ENCODE data around the gene SEMA4D.

Gene SEMA4D

GRCh38 chr9:89430995-89431394, 66.9 kb downstream of the SEMA4D start:
- no peak for DNase-seq (ENCODE audit: low read depth)

- no peak for DNase-seq (ENCODE audit: low read depth)
Measured at GRCh38 chr9:89428901-89429890, 68.7 kb downstream of the SEMA4D start.

- DNase-seq (ENCODE audit: low read depth): no peak
Measured at GRCh38 chr9:89428222-89428761, 69.6 kb downstream of the SEMA4D start.

GRCh38 chr9:89427621-89428221, 70.2 kb downstream of the SEMA4D start:
- peak; percentile 26 for DNase-seq (ENCODE audit: low read depth)

- no peak for DNase-seq (ENCODE audit: low read depth)
Measured at GRCh38 chr9:89426384-89426961, 71.4 kb downstream of the SEMA4D start.

GRCh38 chr9:89425921-89426383, 72.0 kb downstream of the SEMA4D start:
- peak; percentile 6 for DNase-seq (ENCODE audit: low read depth)

GRCh38 chr9:89425024-89425805, 72.7 kb downstream of the SEMA4D start:
- peak; percentile 6 for DNase-seq (ENCODE audit: low read depth)

- DNase-seq (ENCODE audit: low read depth): peak; percentile 76
Measured at GRCh38 chr9:89422151-89422975, 75.5 kb downstream of the SEMA4D start.

- DNase-seq (ENCODE audit: low read depth): peak; percentile 40
Measured at GRCh38 chr9:89421595-89421994, 76.3 kb downstream of the SEMA4D start.

GRCh38 chr9:89420397-89421178, 77.3 kb downstream of the SEMA4D start:
- no peak for DNase-seq (ENCODE audit: low read depth)

- no peak for DNase-seq (ENCODE audit: low read depth)
Measured at GRCh38 chr9:89419978-89420394, 77.9 kb downstream of the SEMA4D start.

GRCh38 chr9:89418882-89419640, 78.9 kb downstream of the SEMA4D start:
- DNase-seq (ENCODE audit: low read depth): no peak

GRCh38 chr9:89418474-89418845, 79.5 kb downstream of the SEMA4D start:
- DNase-seq (ENCODE audit: low read depth): no peak

GRCh38 chr9:89417832-89418473, 80.0 kb downstream of the SEMA4D start:
- DNase-seq (ENCODE audit: low read depth): no peak

GRCh38 chr9:89414670-89415324, 83.1 kb downstream of the SEMA4D start:
- no peak for DNase-seq (ENCODE audit: low read depth)

GRCh38 chr9:89413963-89414638, 83.8 kb downstream of the SEMA4D start:
- DNase-seq (ENCODE audit: low read depth): no peak

GRCh38 chr9:89412951-89413350, 85.0 kb downstream of the SEMA4D start:
- DNase-seq (ENCODE audit: low read depth): no peak

- no peak for DNase-seq (ENCODE audit: low read depth)
Measured at GRCh38 chr9:89412541-89412940, 85.4 kb downstream of the SEMA4D start.
